ENCODE results near the gene ALPI.
"Not testable (repeated sequence)": the region's sequence is repeated elsewhere in the genome, so short reads cannot be mapped to it uniquely, and the experiment has no call there.

The ALPI gene

GRCh38 chr2:232443047-232443446 lies 12.9 kb upstream of the ALPI start:
- DNase-seq, result not testable (repeated sequence)

GRCh38 chr2:232443669-232444408 lies 12.1 kb upstream of the ALPI start:
- DNase-seq, result not testable (repeated sequence)

- peak in 2 of 14 donors; percentile 6 to 20 for DNase-seq
These were observed 11.4 kb upstream of the ALPI start for GRCh38 chr2:232444409-232445148.

GRCh38 chr2:232445149-232445885 lies 10.6 kb upstream of the ALPI start:
- DNase-seq, result not testable (repeated sequence)

GRCh38 chr2:232446266-232446777 lies 9.6 kb upstream of the ALPI start:
- DNase-seq, result peak in 1 of 14 donors; percentile 2

- DNase-seq, result no peak
These were observed 8.8 kb upstream of the ALPI start for GRCh38 chr2:232447091-232447620.

GRCh38 chr2:232447638-232448303 lies 8.2 kb upstream of the ALPI start:
- peak in 2 of 14 donors; percentile 10 to 65 for DNase-seq

- peak in 1 of 14 donors; percentile 58 for DNase-seq
These were observed 7.7 kb upstream of the ALPI start for GRCh38 chr2:232448304-232448690.

GRCh38 chr2:232449964-232450363 lies 6.0 kb upstream of the ALPI start:
- no peak for DNase-seq

- DNase-seq, result not testable (repeated sequence)
These were observed 4.3 kb upstream of the ALPI start for GRCh38 chr2:232451645-232452044.

GRCh38 chr2:232454630-232455029 lies 1.3 kb upstream of the ALPI start:
- DNase-seq, result no peak

- DNase-seq, result no peak
These were observed 555 bp downstream of the ALPI start for GRCh38 chr2:232456296-232457120.

- DNase-seq, result no peak
These were observed 1.4 kb downstream of the ALPI start for GRCh38 chr2:232457121-232458011.

- DNase-seq, result no peak
These were observed 2.2 kb downstream of the ALPI start for GRCh38 chr2:232458051-232458660.

GRCh38 chr2:232458661-232459418 lies 2.9 kb downstream of the ALPI start:
- no peak for DNase-seq

GRCh38 chr2:232459419-232460035 lies 3.6 kb downstream of the ALPI start:
- DNase-seq, result no peak

- DNase-seq, result no peak
These were observed 4.2 kb downstream of the ALPI start for GRCh38 chr2:232460171-232460570.

Data from C1 segment of cervical spinal cord (tissue), 14 donors.